ENCODE measurements around the gene QKI.

GRCh38 chr6:163444077-163444476, 29.6 kb downstream of the QKI start:
- no peak for TF ChIP-seq POLR2A (IDR thresholded peaks at IDR 0.05)
- TF ChIP-seq CTCF (IDR thresholded peaks at IDR 0.05): no peak

Data from ovary (tissue), 3 donors.